HFF-Myc (cell line): Measurements from ENCODE around the gene ZNF138.

Experiments used
- DNase-seq: peaks from one replicate; pipeline ENCODE4 v3.0.0-alpha.2; 2011; ENCODE audit warnings: low read depth; ENCODE audit errors: extremely low read depth
- H3K4me3 ChIP-seq: replicated peaks from 2 replicates; pipeline ENCODE4 v1.5.1; 2011; ENCODE audit warnings: low read depth, mild to moderate bottlenecking, control low read depth, low read length
- CTCF ChIP-seq: IDR thresholded peaks from 2 replicates; pipeline ENCODE4 v1.5.1; 2012; ENCODE audit warnings: mild to moderate bottlenecking, low read depth, low read length, control low read depth; ENCODE audit errors: missing control alignments

Gene ZNF138

GRCh38 chr7:64838691-64839090 lies 44.5 kb downstream of the ZNF138 start:
- DNase-seq: no peak
- TF ChIP-seq CTCF: no peak

GRCh38 chr7:64839910-64840309 lies 45.7 kb downstream of the ZNF138 start:
- H3K4me3 ChIP-seq: no peak overlapping the region
- no peak for DNase-seq
- no peak for TF ChIP-seq CTCF

More at GRCh38 chr7:64838691-64839090, 44.5 kb downstream of the ZNF138 start:
- no peak overlapping the region for H3K4me3 ChIP-seq

DNA sequence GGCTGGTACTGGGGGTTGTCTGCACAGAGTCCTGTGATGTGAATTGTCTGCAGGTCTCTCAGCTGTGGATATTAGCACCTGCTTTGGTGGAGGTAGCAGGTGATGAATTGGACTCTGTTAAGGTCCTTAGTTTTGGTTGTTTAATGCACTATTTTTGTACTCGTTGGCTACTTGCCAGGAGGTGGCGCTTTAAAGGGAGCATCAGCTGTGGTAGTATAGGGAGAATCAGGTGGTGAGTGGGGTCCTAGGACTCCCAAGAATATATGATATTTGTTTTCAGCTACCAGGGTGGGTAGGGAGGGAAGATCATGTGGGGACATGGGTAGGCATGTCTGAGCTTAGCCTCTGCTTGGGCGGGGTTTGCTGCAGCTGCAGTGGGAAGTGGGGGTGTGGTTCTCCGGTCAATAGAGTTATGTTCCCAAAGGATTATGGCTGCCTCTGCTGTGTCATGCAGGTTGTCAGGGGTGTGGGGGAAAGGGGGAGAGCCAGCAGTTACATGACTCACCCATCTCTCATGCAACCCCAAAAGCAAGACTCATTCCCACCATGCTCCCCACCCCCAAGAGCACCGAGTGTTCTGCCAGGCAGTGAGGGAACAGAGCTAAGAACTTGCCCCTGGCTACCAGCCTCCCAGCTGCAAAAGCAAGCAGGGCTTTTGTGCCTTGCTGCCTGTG lies 55.2 kb downstream of the ZNF138 start:
- H3K4me3 ChIP-seq: no peak overlapping the region
- DNase-seq: no peak
- no peak for TF ChIP-seq CTCF

GRCh38 chr7:64849924-64850499 lies 55.8 kb downstream of the ZNF138 start:
- DNase-seq: no peak
- H3K4me3 ChIP-seq: no peak overlapping the region
- no peak for TF ChIP-seq CTCF

DNA sequence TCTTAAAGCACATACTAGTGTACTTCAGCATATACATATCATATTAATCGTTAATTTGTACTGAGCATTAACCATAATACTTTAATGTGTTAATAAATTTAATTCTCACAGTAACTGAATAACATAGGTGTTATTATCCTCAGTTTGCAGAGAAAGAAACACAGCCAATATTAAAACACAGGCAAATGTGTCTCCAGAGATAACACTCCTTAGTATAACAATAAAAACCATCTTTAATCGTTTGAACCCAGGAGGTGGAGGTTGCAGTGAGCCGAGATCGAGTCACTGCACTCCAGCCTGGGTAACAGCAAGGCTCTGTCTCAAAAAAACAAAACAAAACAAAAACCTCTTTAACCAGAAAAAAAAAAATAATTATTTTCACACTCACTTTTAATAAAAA lies 59.5 kb downstream of the ZNF138 start:
- no peak overlapping the region for H3K4me3 ChIP-seq
- TF ChIP-seq CTCF: no peak

DNA sequence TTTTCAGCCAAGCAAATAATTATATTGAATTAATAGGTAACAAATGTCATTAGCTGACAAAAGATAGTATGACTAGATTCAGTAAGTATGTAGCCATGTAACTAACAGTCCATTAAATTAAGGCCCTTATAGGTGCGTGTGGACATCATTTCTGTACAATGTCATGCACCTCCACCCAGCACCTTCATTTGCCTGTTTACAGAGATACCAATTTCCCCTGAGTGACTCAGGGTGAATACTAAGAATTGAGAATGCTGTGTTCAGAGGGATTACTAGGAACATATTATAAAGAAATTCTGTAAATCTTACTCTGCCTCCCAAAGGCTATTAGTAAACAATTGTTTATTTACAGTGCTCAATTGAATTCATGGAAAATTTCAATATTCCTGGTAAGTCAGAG lies 60.7 kb downstream of the ZNF138 start:
- no peak overlapping the region for H3K4me3 ChIP-seq
- DNase-seq: no peak
- no peak for TF ChIP-seq CTCF

More for the DNA sequence above, 59.5 kb downstream of the ZNF138 start:
- DNase-seq: no peak
